A204.1 (cell line): ENCODE results near the gene TRPC4.
A peak's percentile ranks its signal among the peaks of the same experiment; 100 is the strongest.

ENCODE experiments used
- FAIRE-seq: peaks from 2 replicates; lab custom pipeline; 2012; peaks lifted over from hg19 to GRCh38; lab: Jason Lieb, UNC

Gene TRPC4

GRCh38 chr13:37656247-37656940 is 213.2 kb downstream of the TRPC4 start:
- no peak for FAIRE-seq

- no peak for FAIRE-seq
Measured at GRCh38 chr13:37652596-37652995, 217.0 kb downstream of the TRPC4 start.

- no peak for FAIRE-seq
Measured at GRCh38 chr13:37651891-37652290, 217.7 kb downstream of the TRPC4 start.

- FAIRE-seq = no peak
Measured at GRCh38 chr13:37648609-37649008, 221.0 kb downstream of the TRPC4 start.

- FAIRE-seq = no peak
Measured at GRCh38 chr13:37647031-37647650, 222.4 kb downstream of the TRPC4 start.

GRCh38 chr13:37646531-37646930 is 223.0 kb downstream of the TRPC4 start:
- no peak for FAIRE-seq

GRCh38 chr13:37645181-37645740 is 224.3 kb downstream of the TRPC4 start:
- no peak for FAIRE-seq

GRCh38 chr13:37641391-37641790 is 228.2 kb downstream of the TRPC4 start:
- no peak for FAIRE-seq

GRCh38 chr13:37640499-37640898 is 229.1 kb downstream of the TRPC4 start:
- peak; percentile 85 for FAIRE-seq

- FAIRE-seq = no peak
Measured at GRCh38 chr13:37636701-37637100, 232.9 kb downstream of the TRPC4 start.

GRCh38 chr13:37632294-37632693 is 237.3 kb downstream of the TRPC4 start:
- FAIRE-seq = no peak

- FAIRE-seq = no peak
Measured at GRCh38 chr13:37627428-37627827, 242.1 kb downstream of the TRPC4 start.

- FAIRE-seq = no peak
Measured at GRCh38 chr13:37621811-37622361, 247.7 kb downstream of the TRPC4 start.

GRCh38 chr13:37618554-37618953 is 251.0 kb downstream of the TRPC4 start:
- FAIRE-seq = no peak

GRCh38 chr13:37617173-37617572 is 252.4 kb downstream of the TRPC4 start:
- FAIRE-seq = no peak

GRCh38 chr13:37616131-37616530 is 253.4 kb downstream of the TRPC4 start:
- no peak for FAIRE-seq

- FAIRE-seq = no peak
Measured at GRCh38 chr13:37615276-37615675, 254.3 kb downstream of the TRPC4 start.

GRCh38 chr13:37613638-37614037 is 255.9 kb downstream of the TRPC4 start:
- FAIRE-seq = no peak

- no peak for FAIRE-seq
Measured at GRCh38 chr13:37613236-37613635, 256.3 kb downstream of the TRPC4 start.

GRCh38 chr13:37608750-37609339 is 260.7 kb downstream of the TRPC4 start:
- FAIRE-seq = peak; percentile 73

- peak; percentile 87 for FAIRE-seq
Measured at GRCh38 chr13:37602733-37603381, 266.7 kb downstream of the TRPC4 start.

GRCh38 chr13:37601648-37602440 is 267.7 kb downstream of the TRPC4 start:
- no peak for FAIRE-seq
